Heart left ventricle (tissue), 16 donors: ENCODE data around the gene PANX3. TPM values are rescaled to one million over a fixed set of nuclear protein-coding genes. Genes with fewer than 3 reads are reported as not detected.

Source experiments
- ATAC-seq, 4 donors: fragments of 200-7000 bp; cut with Tn5 transposase; one replicate each; pipeline ENCODE4 v1.9.1; 2020 to 2022; ENCODE audit warnings: moderate library complexity in 4 of 4, mild to moderate bottlenecking in 3 of 4, moderate number of reproducible peaks in 1 of 4
- DNase-seq, 5 donors: peaks; one replicate each; pipeline ENCODE4 v3.0.0-alpha.2; 2020
- H3K27ac ChIP-seq, 12 donors: fragments of 200-600 bp; sonication (generic) in 4 of 12; one replicate each; pipeline versions ENCODE4 v1.5.0 to v1.8.0; 2016 to 2022; ENCODE audit warnings: mild to moderate bottlenecking in 2 of 12
- H3K27me3 ChIP-seq, 9 donors: fragments of 200-600 bp; sonication (generic) in 2 of 9; one replicate each; pipeline versions ENCODE4 v1.5.1 to v1.8.0; 2016 to 2022; ENCODE audit warnings: mild to moderate bottlenecking in 3 of 9
- H3K36me3 ChIP-seq, 9 donors: fragments of 200-600 bp; sonication (generic) in 2 of 9; one replicate each; pipeline versions ENCODE4 v1.5.0 to v1.8.0; 2018 to 2022; ENCODE audit warnings: mild to moderate bottlenecking in 2 of 9
- H3K4me1 ChIP-seq, 12 donors: fragments of 200-600 bp; sonication (generic) in 4 of 12; one replicate each; pipeline versions ENCODE4 v1.5.0 to v1.8.0; 2016 to 2022; ENCODE audit warnings: mild to moderate bottlenecking in 3 of 12
- H3K4me3 ChIP-seq, 12 donors: fragments of 200-600 bp; sonication (generic) in 4 of 12; one replicate each; pipeline versions ENCODE4 v1.5.0 to v1.8.0; 2017 to 2022; ENCODE audit warnings: mild to moderate bottlenecking in 9 of 12, moderate library complexity in 4 of 12
- H3K9me3 ChIP-seq, 12 donors: fragments of 200-600 bp; sonication (generic) in 4 of 12; one replicate each; pipeline versions ENCODE4 v1.5.0 to v1.8.0; 2016 to 2022; ENCODE audit warnings: mild to moderate bottlenecking in 1 of 12
- POLR2A ChIP-seq, 2 donors: fragments of 450-650 bp; IDR thresholded peaks; one replicate each; pipeline ENCODE4 v1.6.1; 2017; ENCODE audit warnings: antibody characterized with exemption in 2 of 2, mild to moderate bottlenecking in 2 of 2, moderate library complexity in 2 of 2
- WGBS, 4 donors: extraction: QIAGEN DNeasy Blood & Tissue Kit in 2 of 4; methylation state at CpG; one replicate each; pipeline versions ENCODE4 v1.1.5 to v1.1.7; 2013 to 2018; 5-methylcytosine and 5-hydroxymethylcytosine counted together
- intact Hi-C, 10 donors: fragments of 100-400 bp; cut with DNase I; formaldehyde crosslinking; loops; one replicate each; pipeline versions ENCODE4 v1.11.1 to v1.14.2; 2022
- long read RNA-seq, 3 donors: library from polyadenylated mRNA; unstranded; transcript quantifications; one replicate each; pipeline ENCODE4 v2.0.0, GENCODE V29; 2020 to 2021
- polyA plus RNA-seq, 2 donors: library from polyadenylated mRNA; stranded (reverse); fragments of 200-250 nt; gene quantifications; one replicate each; pipeline ENCODE4 v1.2.3, GENCODE V29; 2013
- total RNA-seq, 9 donors: library from RNA; depleted of rRNA in 2 of 9; stranded (reverse); fragments of >200 nt in 2 of 9; fragmentation: NEBNext Ultra II Directional in 3 of 9; extraction: Animal tissue kit (Norgen Biotek cat#: 25700) in 3 of 9; gene quantifications; one replicate each; pipeline versions ENCODE4 v1.1.0 to v1.2.4, GENCODE V29; 2016 to 2023
- TF ChIP-seq, protein P1 (sequence below), 12 donors: fragments of 200-600 bp; sonication (generic) in 4 of 12; IDR thresholded peaks; one replicate each; pipeline versions ENCODE4 v1.5.0 to v1.8.0; 2018 to 2022; ENCODE audit warnings: antibody characterized with exemption in 12 of 12, mild to moderate bottlenecking in 5 of 12
- donor health status: ischemic (EF 13 %, LVEDD 7.1; RV severe dilation, severe dysfunction).
- donor health status: healthy with polysubstance abuse.
- donor health status: DM: no; HTN: yes; CAD: no.
- donor health status: DM: no; HTN: no; CAD: no.
- donor health status: ischemic (EF 25% LVEDD 6.9; RV normal size, moderate dysfunction).
- donor health status: ischemic (EF 25% LVEDD 5.7; RV mildly dilated, moderate dysfunction).
- donor health status: healthy.
- donor health status: DM: yes; HTN: yes; CAD: no.
- donor health status: ischemic (EF 35%, LVEDD 5.7; RV mildly dilated, moderate dysfunction).
- donor health status: nonischemic (EF 11% LVEDD 7.7; RV severe dilation, severe dysfunction).
- donor health status: DM: yes; HTN: yes; CAD: no.
- donor health status: PGD.
- donor health status: ischemic (EF 29% LVEDD 5.4; RV normal size, mild dysfunction).
- donor health status: nonischemic (EF 23%, LVEDD 6.1; RV moderate dilation, normal function).

PANX3 gene
- total RNA-seq (not detected), polyA plus RNA-seq (not detected)
- long read RNA-seq, donor 1, result 0 reads
- long read RNA-seq, donor 2, result 0 reads
- long read RNA-seq, donor 3, result 0 reads

GRCh38 chr11:124611064-124611463, at the start of gene PANX3:
TSS of gene PANX3 (plus strand) at chr11:124611428. CDS start at chr11:124611557, 129 bp downstream.
- 57 to 64% (median 62%) methylated on average over 4 to 5 of the region's 5 CpGs for WGBS, 4 donors
- H3K4me1 ChIP-seq, result no peaks in the 10 kb centered on the region
- TF ChIP-seq POLR2A (IDR thresholded peaks at IDR 0.05), result no peak
- TF ChIP-seq, protein P1, sequence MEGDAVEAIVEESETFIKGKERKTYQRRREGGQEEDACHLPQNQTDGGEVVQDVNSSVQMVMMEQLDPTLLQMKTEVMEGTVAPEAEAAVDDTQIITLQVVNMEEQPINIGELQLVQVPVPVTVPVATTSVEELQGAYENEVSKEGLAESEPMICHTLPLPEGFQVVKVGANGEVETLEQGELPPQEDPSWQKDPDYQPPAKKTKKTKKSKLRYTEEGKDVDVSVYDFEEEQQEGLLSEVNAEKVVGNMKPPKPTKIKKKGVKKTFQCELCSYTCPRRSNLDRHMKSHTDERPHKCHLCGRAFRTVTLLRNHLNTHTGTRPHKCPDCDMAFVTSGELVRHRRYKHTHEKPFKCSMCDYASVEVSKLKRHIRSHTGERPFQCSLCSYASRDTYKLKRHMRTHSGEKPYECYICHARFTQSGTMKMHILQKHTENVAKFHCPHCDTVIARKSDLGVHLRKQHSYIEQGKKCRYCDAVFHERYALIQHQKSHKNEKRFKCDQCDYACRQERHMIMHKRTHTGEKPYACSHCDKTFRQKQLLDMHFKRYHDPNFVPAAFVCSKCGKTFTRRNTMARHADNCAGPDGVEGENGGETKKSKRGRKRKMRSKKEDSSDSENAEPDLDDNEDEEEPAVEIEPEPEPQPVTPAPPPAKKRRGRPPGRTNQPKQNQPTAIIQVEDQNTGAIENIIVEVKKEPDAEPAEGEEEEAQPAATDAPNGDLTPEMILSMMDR (IDR thresholded peaks at IDR 0.05), result no peak
- H3K36me3 ChIP-seq, result no peaks in the 10 kb centered on the region
- H3K4me3 ChIP-seq, result no peak within 1 kb of the TSS
- ATAC-seq (peak in 1 of 4 donors; percentile 50), DNase-seq (no peak)
- intact Hi-C loops, result no loop called here
- peaks cover 0 to 25% (median 0%) of the 10 kb centered on the region in 9 donors for H3K27me3 ChIP-seq
- no peak within 1 kb of the TSS for H3K27ac ChIP-seq
- H3K9me3 ChIP-seq, result no peaks in the 10 kb centered on the region

- no peak for ATAC-seq
- 51 to 71% (median 63%) methylated on average over 3 to 4 of the region's 4 CpGs for WGBS, 4 donors
- Histone ChIP-seq H3K27me3 (no peaks in the 10 kb centered on the region), H3K36me3 (no peaks in the 10 kb centered on the region), H3K4me1 (no peaks in the 10 kb centered on the region), H3K27ac (no peak within 1 kb of the TSS), H3K9me3 (peaks cover 0 to 7% (median 0%) of the 10 kb centered on the region in 12 donors), H3K4me3 (no peak within 1 kb of the TSS)
- no peak for DNase-seq
- TF ChIP-seq, protein P1 (IDR thresholded peaks at IDR 0.05), result no peak
- TF ChIP-seq POLR2A (IDR thresholded peaks at IDR 0.05), result no peak
- intact Hi-C loops, result no loop called here
These were observed 41.5 kb upstream of the PANX3 start, which contains the start of gene OR8A1 for GRCh38 chr11:124569697-124570096. TSS of gene OR8A1 (plus strand) at chr11:124569997. CDS start at chr11:124570120, 123 bp downstream.

DNA sequence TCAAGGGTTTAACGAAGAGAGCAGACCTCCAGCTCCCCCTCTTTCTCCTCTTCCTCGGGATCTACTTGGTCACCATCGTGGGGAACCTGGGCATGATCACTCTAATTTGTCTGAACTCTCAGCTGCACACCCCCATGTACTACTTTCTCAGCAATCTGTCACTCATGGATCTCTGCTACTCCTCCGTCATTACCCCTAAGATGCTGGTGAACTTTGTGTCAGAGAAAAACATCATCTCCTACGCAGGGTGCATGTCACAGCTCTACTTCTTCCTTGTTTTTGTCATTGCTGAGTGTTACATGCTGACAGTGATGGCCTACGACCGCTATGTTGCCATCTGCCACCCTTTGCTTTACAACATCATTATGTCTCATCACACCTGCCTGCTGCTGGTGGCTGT, 41.1 kb upstream of the PANX3 start:
- intact Hi-C loops, result no loop called here
- ATAC-seq, result no peak
- no peak overlapping the region for H3K27ac ChIP-seq
- no peak for DNase-seq
- H3K4me3 ChIP-seq, result no peak overlapping the region
- WGBS, 4 donors, result 82 to 87% (median 85%) methylated on average over 7 of the region's 7 CpGs
- no peaks in the 10 kb centered on the region for H3K4me1 ChIP-seq
- H3K36me3 ChIP-seq, result no peaks in the 10 kb centered on the region
- H3K9me3 ChIP-seq, result peaks cover 0 to 7% (median 0%) of the 10 kb centered on the region in 12 donors
- TF ChIP-seq, protein P1 (IDR thresholded peaks at IDR 0.05), result no peak
- no peak for TF ChIP-seq POLR2A (IDR thresholded peaks at IDR 0.05)
- no peaks in the 10 kb centered on the region for H3K27me3 ChIP-seq

DNA sequence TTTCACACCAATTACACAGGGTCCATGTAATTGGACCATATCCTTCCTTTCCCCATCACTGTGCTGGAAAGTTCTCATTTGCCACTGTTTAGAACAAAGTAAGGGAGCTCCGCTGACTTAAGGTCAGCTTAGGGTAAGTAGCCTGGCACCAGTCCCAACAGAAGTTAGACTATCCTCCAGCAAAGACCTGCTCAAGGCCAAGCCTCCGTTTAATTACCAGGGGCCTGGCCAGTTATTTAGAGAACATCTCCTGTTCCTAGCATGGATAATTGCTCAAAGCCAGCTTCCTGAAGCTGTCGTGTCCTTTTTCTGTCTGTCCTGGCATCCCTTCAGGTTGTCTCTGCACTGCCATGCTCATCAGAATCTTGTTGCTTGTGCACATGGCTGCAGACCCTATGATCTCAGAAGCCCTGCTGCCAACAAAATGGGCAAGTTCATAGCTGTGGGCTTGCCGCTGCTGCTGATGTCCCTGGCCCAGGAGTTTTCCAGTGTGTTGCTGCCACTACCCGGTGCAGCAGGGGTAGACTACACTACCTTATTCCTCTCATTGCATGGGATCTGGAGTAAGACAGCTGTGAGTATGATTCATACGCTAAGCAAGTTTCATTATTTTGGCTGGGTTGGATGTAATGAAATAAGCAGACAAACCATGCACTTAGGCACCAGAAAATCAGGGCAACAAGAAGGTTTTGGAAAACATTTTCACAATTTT, 33.4 kb upstream of the PANX3 start:
- Histone ChIP-seq H3K27me3 (no peaks in the 10 kb centered on the region), H3K9me3 (peaks cover 0 to 7% (median 0%) of the 10 kb centered on the region in 12 donors), H3K4me3 (no peak overlapping the region), H3K4me1 (peaks cover 0 to 5% (median 0%) of the 10 kb centered on the region in 12 donors), H3K27ac (no peak overlapping the region), H3K36me3 (no peaks in the 10 kb centered on the region)
- DNase-seq (peak in 1 of 5 donors; percentile 30), ATAC-seq (peak in 3 of 4 donors; percentile 20 to 95 (median 26))
- 55 to 72% (median 62%) methylated on average over 6 of the region's 6 CpGs for WGBS, 4 donors
- intact Hi-C loops, result loop anchor here in 1 of 10 donors (5.0 kb wide), 1 partner anchor 156 kb away; the partner anchor contains the start of gene OR8B4
- TF ChIP-seq POLR2A (IDR thresholded peaks at IDR 0.05), result no peak
- TF ChIP-seq, protein P1 (IDR thresholded peaks at IDR 0.05), result no peak
